ENCODE results near the gene IPPK.

GRCh38 chr9:92661127-92661526 lies 8.8 kb downstream of the IPPK start:
- TF ChIP-seq, protein P1, sequence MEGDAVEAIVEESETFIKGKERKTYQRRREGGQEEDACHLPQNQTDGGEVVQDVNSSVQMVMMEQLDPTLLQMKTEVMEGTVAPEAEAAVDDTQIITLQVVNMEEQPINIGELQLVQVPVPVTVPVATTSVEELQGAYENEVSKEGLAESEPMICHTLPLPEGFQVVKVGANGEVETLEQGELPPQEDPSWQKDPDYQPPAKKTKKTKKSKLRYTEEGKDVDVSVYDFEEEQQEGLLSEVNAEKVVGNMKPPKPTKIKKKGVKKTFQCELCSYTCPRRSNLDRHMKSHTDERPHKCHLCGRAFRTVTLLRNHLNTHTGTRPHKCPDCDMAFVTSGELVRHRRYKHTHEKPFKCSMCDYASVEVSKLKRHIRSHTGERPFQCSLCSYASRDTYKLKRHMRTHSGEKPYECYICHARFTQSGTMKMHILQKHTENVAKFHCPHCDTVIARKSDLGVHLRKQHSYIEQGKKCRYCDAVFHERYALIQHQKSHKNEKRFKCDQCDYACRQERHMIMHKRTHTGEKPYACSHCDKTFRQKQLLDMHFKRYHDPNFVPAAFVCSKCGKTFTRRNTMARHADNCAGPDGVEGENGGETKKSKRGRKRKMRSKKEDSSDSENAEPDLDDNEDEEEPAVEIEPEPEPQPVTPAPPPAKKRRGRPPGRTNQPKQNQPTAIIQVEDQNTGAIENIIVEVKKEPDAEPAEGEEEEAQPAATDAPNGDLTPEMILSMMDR (IDR thresholded peaks at IDR 0.05 in 2 of 3, conservative IDR thresholded peaks at IDR 0.05 in 1 of 3; ENCODE audit: borderline replicate concordance in 1 of 3, insufficient read depth in 1 of 3, low read depth in 2 of 3, low read length in 2 of 3) = no peak
- TF ChIP-seq SP1 (IDR thresholded peaks at IDR 0.05; ENCODE audit: low read depth) (no peak), POLR2A (IDR thresholded peaks at IDR 0.05; ENCODE audit: borderline replicate concordance, extremely low read depth, insufficient read depth, insufficient read length) (no peak), EZH2 (IDR thresholded peaks at IDR 0.05) (no peak)

Measured in HCT116 (cell line).